ENCODE data around the gene AMZ1.

The AMZ1 gene

GRCh38 chr7:2755531-2755930 lies 67.5 kb downstream of the AMZ1 start:
- TF ChIP-seq Cebpa-rat (IDR thresholded peaks at IDR 0.05): no peak
- no peak overlapping the region for H3K27ac ChIP-seq
- H3K4me2 ChIP-seq: no peak overlapping the region
- H3K9ac ChIP-seq: no peak overlapping the region
- peaks cover 19% of the 10 kb centered on the region for H4K20me1 ChIP-seq
- H3K4me1 ChIP-seq: peaks cover 43% of the 10 kb centered on the region
- no peaks in the 10 kb centered on the region for H3K27me3 ChIP-seq
- H3K36me3 ChIP-seq: peaks cover 80% of the 10 kb centered on the region
- no peak overlapping the region for H3K4me3 ChIP-seq
- H3K9me3 ChIP-seq: peaks cover 38% of the 10 kb centered on the region

GRCh38 chr7:2757361-2757903 lies 69.4 kb downstream of the AMZ1 start:
- H3K9ac ChIP-seq: no peak overlapping the region
- no peak overlapping the region for H3K4me2 ChIP-seq
- peaks cover 92% of the 10 kb centered on the region for H3K36me3 ChIP-seq
- H3K4me3 ChIP-seq: no peak overlapping the region
- peaks cover 32% of the 10 kb centered on the region for H3K9me3 ChIP-seq
- no peaks in the 10 kb centered on the region for H3K27me3 ChIP-seq
- H4K20me1 ChIP-seq: peaks cover 30% of the 10 kb centered on the region
- H3K27ac ChIP-seq: no peak overlapping the region
- TF ChIP-seq Cebpa-rat (IDR thresholded peaks at IDR 0.05): no peak
- peaks cover 52% of the 10 kb centered on the region for H3K4me1 ChIP-seq

- H3K9ac ChIP-seq: no peak overlapping the region
- H4K20me1 ChIP-seq: peaks cover 25% of the 10 kb centered on the region
- H3K27me3 ChIP-seq: no peaks in the 10 kb centered on the region
- H3K4me1 ChIP-seq: peaks cover 59% of the 10 kb centered on the region
- no peak for TF ChIP-seq Cebpa-rat (IDR thresholded peaks at IDR 0.05)
- H3K27ac ChIP-seq: peak overlapping the region; percentile 52
- peaks cover 94% of the 10 kb centered on the region for H3K36me3 ChIP-seq
- H3K9me3 ChIP-seq: peaks cover 32% of the 10 kb centered on the region
- H3K4me3 ChIP-seq: no peak overlapping the region
- peak overlapping the region; percentile 41 for H3K4me2 ChIP-seq
Observed at GRCh38 chr7:2757904-2758672, 70.1 kb downstream of the AMZ1 start.

- no peak for TF ChIP-seq Cebpa-rat (IDR thresholded peaks at IDR 0.05)
- no peaks in the 10 kb centered on the region for H3K27me3 ChIP-seq
- peak overlapping the region; percentile 52 for H3K27ac ChIP-seq
- H3K4me3 ChIP-seq: no peak overlapping the region
- peaks cover 22% of the 10 kb centered on the region for H4K20me1 ChIP-seq
- H3K9ac ChIP-seq: no peak overlapping the region
- peaks cover 95% of the 10 kb centered on the region for H3K36me3 ChIP-seq
- H3K4me1 ChIP-seq: peaks cover 59% of the 10 kb centered on the region
- peaks cover 31% of the 10 kb centered on the region for H3K9me3 ChIP-seq
- peak overlapping the region; percentile 79 for H3K4me2 ChIP-seq
Observed at GRCh38 chr7:2758673-2759616, 70.9 kb downstream of the AMZ1 start.

- peaks cover 59% of the 10 kb centered on the region for H3K4me1 ChIP-seq
- peak overlapping the region; percentile 69; the same call in 1 of the 2 replicates for H3K27ac ChIP-seq
- H3K27me3 ChIP-seq: no peaks in the 10 kb centered on the region
- peaks cover 23% of the 10 kb centered on the region for H3K9me3 ChIP-seq
- H4K20me1 ChIP-seq: peaks cover 22% of the 10 kb centered on the region
- H3K4me2 ChIP-seq: peak overlapping the region; percentile 79
- TF ChIP-seq Cebpa-rat (IDR thresholded peaks at IDR 0.05): no peak
- H3K4me3 ChIP-seq: no peak overlapping the region
- H3K9ac ChIP-seq: no peak overlapping the region
- peaks cover 95% of the 10 kb centered on the region for H3K36me3 ChIP-seq
Observed at GRCh38 chr7:2759736-2760097, 71.7 kb downstream of the AMZ1 start.

GRCh38 chr7:2760098-2760889 lies 72.3 kb downstream of the AMZ1 start:
- H3K4me1 ChIP-seq: peaks cover 59% of the 10 kb centered on the region
- no peak overlapping the region for H3K4me3 ChIP-seq
- peaks cover 19% of the 10 kb centered on the region for H3K9me3 ChIP-seq
- H3K27ac ChIP-seq: peak overlapping the region; percentile 69
- no peaks in the 10 kb centered on the region for H3K27me3 ChIP-seq
- peak overlapping the region; percentile 79 for H3K4me2 ChIP-seq
- peak overlapping the region; percentile 51; the same call in 1 of the 2 replicates for H3K9ac ChIP-seq
- H3K36me3 ChIP-seq: peaks cover 93% of the 10 kb centered on the region
- peaks cover 22% of the 10 kb centered on the region for H4K20me1 ChIP-seq
- no peak for TF ChIP-seq Cebpa-rat (IDR thresholded peaks at IDR 0.05)

GRCh38 chr7:2761131-2761624 lies 73.2 kb downstream of the AMZ1 start:
- peak overlapping the region; percentile 69 for H3K27ac ChIP-seq
- peaks cover 88% of the 10 kb centered on the region for H3K36me3 ChIP-seq
- peak overlapping the region; percentile 51; the same call in 1 of the 2 replicates for H3K9ac ChIP-seq
- peak overlapping the region; percentile 79 for H3K4me2 ChIP-seq
- TF ChIP-seq Cebpa-rat (IDR thresholded peaks at IDR 0.05): no peak
- no peak overlapping the region; the same call in 1 of the 2 replicates for H3K4me3 ChIP-seq
- H4K20me1 ChIP-seq: peaks cover 22% of the 10 kb centered on the region
- H3K4me1 ChIP-seq: peaks cover 59% of the 10 kb centered on the region
- no peaks in the 10 kb centered on the region for H3K27me3 ChIP-seq
- H3K9me3 ChIP-seq: peaks cover 12% of the 10 kb centered on the region

GRCh38 chr7:2761801-2762497 lies 73.9 kb downstream of the AMZ1 start:
- no peak for TF ChIP-seq Cebpa-rat (IDR thresholded peaks at IDR 0.05)
- H3K4me2 ChIP-seq: peak overlapping the region; percentile 79
- H3K36me3 ChIP-seq: peaks cover 86% of the 10 kb centered on the region
- peaks cover 59% of the 10 kb centered on the region for H3K4me1 ChIP-seq
- H3K4me3 ChIP-seq: no peak overlapping the region
- H4K20me1 ChIP-seq: peaks cover 22% of the 10 kb centered on the region
- no peak overlapping the region for H3K9ac ChIP-seq
- no peaks in the 10 kb centered on the region for H3K27me3 ChIP-seq
- H3K27ac ChIP-seq: no peak overlapping the region
- peaks cover 5% of the 10 kb centered on the region; the same call in 1 of the 2 replicates for H3K9me3 ChIP-seq

Measured in BLaER1 (cell line).